ENCODE results near the gene PIEZO2.

Gene PIEZO2

GRCh38 chr18:11073971-11074370 is 75.4 kb downstream of the PIEZO2 start:
- Histone ChIP-seq H3K27ac (ENCODE audit: extremely low read depth, low read depth, low read length) (no peak overlapping the region), H3K9me3 (ENCODE audit: control insufficient read depth, insufficient read depth, low read depth, low read length) (no peaks in the 10 kb centered on the region), H3K36me3 (ENCODE audit: control insufficient read depth in 2 of 2, insufficient read depth in 1 of 2, low read length in 2 of 2) (no peaks in the 10 kb centered on the region), H3K4me3 (ENCODE audit: low read depth, low read length) (no peak overlapping the region), H3K4me1 (ENCODE audit: control insufficient read depth, insufficient read depth, low read length) (peaks cover 12% of the 10 kb centered on the region)
- no peak for TF ChIP-seq ZNF223 (tag by site-specific recombination; IDR thresholded peaks at IDR 0.05)
- no peak for TF ChIP-seq ZNF292 (tag by site-specific recombination; IDR thresholded peaks at IDR 0.05; ENCODE audit: borderline replicate concordance, low read depth)
- TF ChIP-seq ZNF280D (tag by site-specific recombination; IDR thresholded peaks at IDR 0.05): no peak
- TF ChIP-seq TRIM28 (IDR thresholded peaks at IDR 0.05; ENCODE audit: borderline replicate concordance, low read length): no peak
- TF ChIP-seq ZNF138 (tag by site-specific recombination; IDR thresholded peaks at IDR 0.05; ENCODE audit: borderline replicate concordance): no peak
- no peak for TF ChIP-seq ZNF664 (tag by site-specific recombination; IDR thresholded peaks at IDR 0.05)
- no peak for TF ChIP-seq ZBTB7A (tag by site-specific recombination; IDR thresholded peaks at IDR 0.05; ENCODE audit: low read depth)
- no peak for TF ChIP-seq ZNF311 (tag by site-specific recombination; IDR thresholded peaks at IDR 0.05; ENCODE audit: borderline replicate concordance)
- TF ChIP-seq ZNF157 (tag by site-specific recombination; IDR thresholded peaks at IDR 0.05): no peak
- no peak for TF ChIP-seq ZNF785 (tag by site-specific recombination; IDR thresholded peaks at IDR 0.05)
- no peak for TF ChIP-seq ZSCAN30 (tag by site-specific recombination; IDR thresholded peaks at IDR 0.05)
- TF ChIP-seq ZNF266 (tag by site-specific recombination; IDR thresholded peaks at IDR 0.05; ENCODE audit: low read depth): no peak
- TF ChIP-seq REPIN1 (tag by site-specific recombination; IDR thresholded peaks at IDR 0.05; ENCODE audit: low read depth): no peak
- no peak for TF ChIP-seq ZNF514 (tag by site-specific recombination; IDR thresholded peaks at IDR 0.05)
- TF ChIP-seq ZNF416 (tag by site-specific recombination; IDR thresholded peaks at IDR 0.05): no peak
- TF ChIP-seq FEZF1 (tag by site-specific recombination; IDR thresholded peaks at IDR 0.05): no peak
- no peak for TF ChIP-seq ZNF274 (IDR thresholded peaks at IDR 0.05; ENCODE audit: low read length)
- no peak for TF ChIP-seq ZNF274 (tag by site-specific recombination; IDR thresholded peaks at IDR 0.05; ENCODE audit: borderline replicate concordance)
- no peak for TF ChIP-seq ZNF658 (tag by site-specific recombination; IDR thresholded peaks at IDR 0.05)
- no peak for TF ChIP-seq SALL2 (tag by site-specific recombination; IDR thresholded peaks at IDR 0.05; ENCODE audit: borderline replicate concordance)
- no peak for TF ChIP-seq ZNF629 (tag by site-specific recombination; IDR thresholded peaks at IDR 0.05)
- ChIA-PET CTCF (no interaction called here), POLR2A (interaction anchor here (0.7 kb wide), 2 partner anchors 36 to 952 kb away, joined by 3 to 4 read pairs; no protein-coding TSS in a partner anchor)

GRCh38 chr18:11072632-11073031 is 76.7 kb downstream of the PIEZO2 start:
- Histone ChIP-seq H3K4me3 (ENCODE audit: low read depth, low read length) (no peak overlapping the region), H3K9me3 (ENCODE audit: control insufficient read depth, insufficient read depth, low read depth, low read length) (no peaks in the 10 kb centered on the region), H3K4me1 (ENCODE audit: control insufficient read depth, insufficient read depth, low read length) (peaks cover 12% of the 10 kb centered on the region), H3K36me3 (ENCODE audit: control insufficient read depth in 2 of 2, insufficient read depth in 1 of 2, low read length in 2 of 2) (no peaks in the 10 kb centered on the region), H3K27ac (ENCODE audit: extremely low read depth, low read depth, low read length) (no peak overlapping the region)
- ChIA-PET POLR2A (no interaction called here), CTCF (interaction anchor here (0.7 to 1.5 kb wide), 2 partner anchors 221 to 329 kb away, joined by 3 read pairs; no protein-coding TSS in a partner anchor)
- TF ChIP-seq YY2 (tag by site-specific recombination; IDR thresholded peaks at IDR 0.05) (no peak), PATZ1 (tag by site-specific recombination; IDR thresholded peaks at IDR 0.05) (no peak), ZNF513 (tag by site-specific recombination; IDR thresholded peaks at IDR 0.05) (no peak), ZNF423 (tag by site-specific recombination; IDR thresholded peaks at IDR 0.05) (no peak), SALL2 (tag by site-specific recombination; IDR thresholded peaks at IDR 0.05; ENCODE audit: borderline replicate concordance) (no peak), ZNF473 (tag by site-specific recombination; IDR thresholded peaks at IDR 0.05) (no peak), ZNF768 (tag by site-specific recombination; IDR thresholded peaks at IDR 0.05) (no peak)
